ENCODE results near the gene POMZP3. TPM values are rescaled to one million over a fixed set of nuclear protein-coding genes. Genes with fewer than 3 reads are reported as not detected.
"Not testable (repeated sequence)": the region's sequence is repeated elsewhere in the genome, so short reads cannot be mapped to it uniquely, and the experiment has no call there.

POMZP3 gene
- total RNA-seq (10 to 100 TPM in 2 of 10 donors, 1 to 10 TPM in 8; 3.5 to 14.9 (median 6.2) TPM), polyA plus RNA-seq (10 to 100 TPM in 1 of 2 donors, 1 to 10 TPM in 1; 9.9 to 14.5 TPM)
- long read RNA-seq, donor 1, transcript POMZP3-202 (7 exons, 1,490 nt) = major isoform, 6 of 8 reads
- long read RNA-seq, donor 1, partial matches to known transcripts = 1 of 8 reads
- long read RNA-seq, donor 1, other reads (novel, unspliced or antisense) = 0 of 8 reads
- long read RNA-seq, donor 2, transcript POMZP3-202 (7 exons, 1,490 nt) = major isoform, 9 of 13 reads
- long read RNA-seq, donor 2, partial matches to known transcripts = 2 of 13 reads
- long read RNA-seq, donor 2, other reads (novel, unspliced or antisense) = 2 of 13 reads
- long read RNA-seq, donor 3, partial matches to known transcripts = 1 of 8 reads
- long read RNA-seq, donor 3, other reads (novel, unspliced or antisense) = 4 of 8 reads

DNA sequence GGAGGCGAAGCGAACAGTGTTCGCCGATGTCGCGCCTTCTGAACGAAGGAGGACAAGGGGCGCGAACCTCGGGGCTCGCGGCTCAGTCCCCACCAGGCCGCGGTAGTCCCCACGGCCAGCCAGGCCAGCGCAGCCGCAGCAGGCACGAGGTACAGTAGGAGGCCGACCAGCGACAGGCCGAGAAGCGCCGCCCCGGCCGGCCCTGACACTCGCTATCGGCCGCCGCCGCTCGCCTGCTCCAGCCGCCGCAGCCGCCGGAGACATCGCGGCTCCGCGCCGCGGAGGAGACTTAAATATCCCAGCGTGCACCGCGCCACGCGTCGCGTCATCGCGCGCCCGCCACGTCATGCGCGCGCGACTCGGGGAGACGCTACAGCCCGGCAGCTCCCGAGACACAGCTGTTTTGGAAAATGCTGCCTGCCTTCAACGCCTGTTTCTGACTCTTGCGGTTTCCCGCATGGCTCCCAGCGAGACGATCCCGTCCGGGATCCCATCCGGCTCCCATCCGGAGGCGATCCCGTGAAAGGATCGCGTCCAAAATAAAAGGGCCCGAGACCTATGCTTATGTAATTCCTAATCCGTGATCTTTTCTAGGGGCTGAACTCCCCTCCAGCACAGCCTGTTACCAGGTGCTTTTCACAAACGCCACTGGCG, at the start of gene POMZP3:
Gene POMZP3, minus strand, starts transcription at position 291 of the 654 bp plus-strand sequence. CDS start 1,215 bp downstream, outside the sequence.
- H3K36me3 ChIP-seq; H3K9me3 ChIP-seq; H3K4me1 ChIP-seq; intact Hi-C loops (cut with DNase I); H3K27me3 ChIP-seq: not testable (repeated sequence)
- Histone ChIP-seq H3K4me3 (peak within 1 kb of the TSS; percentile 4 to 74 (median 64)), H3K27ac (peak within 1 kb of the TSS; percentile 72 to 94 (median 86))
- 0% methylated on average over 24 to 37 of the region's 78 CpGs for WGBS, 2 donors
- peak; percentile 19 to 29 for DNase-seq
- ATAC-seq = peak; percentile 97 to 99 (median 98)

DNA sequence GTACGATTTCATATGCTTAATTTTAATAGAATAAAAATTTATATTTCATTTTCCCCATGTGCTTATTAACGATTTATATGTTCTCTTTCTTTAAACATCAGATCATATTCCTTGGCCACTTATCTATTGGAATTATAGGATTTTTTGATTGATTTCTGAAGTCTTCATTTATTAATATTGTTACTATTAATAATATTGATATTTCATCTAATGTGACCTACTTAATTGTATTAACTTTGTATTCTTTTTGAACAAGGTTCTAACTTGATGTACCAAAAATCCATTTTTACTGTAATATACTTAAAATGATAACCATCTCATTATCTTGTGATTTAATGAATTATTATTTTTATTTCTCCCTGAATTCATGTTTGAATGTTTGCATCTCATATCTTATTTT, 48.7 kb upstream of the POMZP3 start:
- H3K27me3 ChIP-seq; ATAC-seq; DNase-seq; intact Hi-C loops (cut with DNase I); H3K4me1 ChIP-seq; H3K4me3 ChIP-seq; H3K27ac ChIP-seq; H3K9me3 ChIP-seq; H3K36me3 ChIP-seq: not testable (repeated sequence)
- 69 to 72% methylated on average over 2 of the region's 2 CpGs for WGBS, 2 donors

DNA sequence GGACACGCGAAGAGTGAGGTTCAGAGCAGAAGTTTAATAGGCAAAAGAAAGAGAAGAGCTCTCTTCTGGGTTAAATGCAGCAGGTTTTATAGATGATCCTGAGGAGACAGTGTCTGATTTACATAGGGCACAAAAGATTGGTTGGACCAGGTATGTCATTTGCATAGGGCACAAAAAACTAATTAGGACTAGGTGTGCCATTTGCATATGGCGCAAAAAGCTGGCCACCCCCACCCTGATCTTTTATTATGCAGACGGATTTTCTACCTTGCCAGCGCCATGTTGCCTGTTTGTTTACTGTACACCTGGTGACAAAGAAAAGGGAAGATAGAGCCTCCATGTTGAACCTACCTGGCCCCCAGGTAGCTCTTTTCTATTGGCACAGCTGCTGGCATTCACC, 46.3 kb upstream of the POMZP3 start:
- H3K27ac ChIP-seq; H3K27me3 ChIP-seq; H3K9me3 ChIP-seq; H3K36me3 ChIP-seq; H3K4me1 ChIP-seq; ATAC-seq; intact Hi-C loops (cut with DNase I); H3K4me3 ChIP-seq; DNase-seq: not testable (repeated sequence)
- 80 to 84% methylated on average over 5 of the region's 5 CpGs for WGBS, 2 donors

DNA sequence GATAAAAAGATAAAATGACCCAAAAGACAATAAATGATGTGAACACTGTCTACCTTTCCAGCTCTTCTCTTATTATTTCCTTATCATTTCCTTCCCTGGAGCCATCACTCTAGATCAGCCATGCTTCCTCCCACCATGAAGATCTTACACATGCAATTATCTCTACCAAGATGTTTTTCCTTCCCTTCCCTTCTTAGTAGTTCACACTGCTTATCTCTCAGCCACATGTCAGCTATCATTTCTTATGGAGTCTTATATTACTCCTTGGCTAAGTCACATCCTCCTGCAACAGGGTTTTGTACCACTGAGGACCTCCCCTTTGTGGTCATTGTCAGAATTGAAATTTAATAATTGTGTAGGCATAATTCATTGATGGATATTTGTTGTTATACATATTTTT, 32.1 kb upstream of the POMZP3 start:
- DNase-seq; H3K9me3 ChIP-seq; intact Hi-C loops (cut with DNase I); ATAC-seq; H3K36me3 ChIP-seq; H3K27me3 ChIP-seq; H3K4me3 ChIP-seq; H3K4me1 ChIP-seq; H3K27ac ChIP-seq: not testable (repeated sequence)

DNA sequence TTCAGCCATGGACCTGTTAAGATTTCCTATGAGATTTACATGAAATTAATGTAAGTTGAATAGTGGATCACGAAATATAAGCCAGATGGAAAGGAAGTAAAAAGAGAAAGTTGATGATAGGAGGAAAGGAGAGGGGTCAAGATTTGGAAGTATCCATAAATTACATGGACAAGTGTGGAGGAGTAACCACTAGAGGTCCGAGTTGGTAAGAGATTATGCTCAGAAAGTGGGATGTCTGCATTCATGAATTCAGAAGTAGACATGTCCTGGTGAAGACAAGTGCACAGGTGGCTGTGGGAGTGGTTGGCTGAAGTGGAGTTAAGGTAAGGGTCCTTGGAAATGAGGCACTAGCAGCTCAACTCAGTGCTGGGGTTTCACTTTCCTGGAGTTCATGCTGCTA, 29.3 kb upstream of the POMZP3 start:
- H3K4me3 ChIP-seq; H3K9me3 ChIP-seq; H3K36me3 ChIP-seq; H3K27ac ChIP-seq; ATAC-seq; DNase-seq; H3K4me1 ChIP-seq; intact Hi-C loops (cut with DNase I); H3K27me3 ChIP-seq: not testable (repeated sequence)
- 53 to 65% methylated on average over 2 of the region's 2 CpGs for WGBS, 2 donors

DNA sequence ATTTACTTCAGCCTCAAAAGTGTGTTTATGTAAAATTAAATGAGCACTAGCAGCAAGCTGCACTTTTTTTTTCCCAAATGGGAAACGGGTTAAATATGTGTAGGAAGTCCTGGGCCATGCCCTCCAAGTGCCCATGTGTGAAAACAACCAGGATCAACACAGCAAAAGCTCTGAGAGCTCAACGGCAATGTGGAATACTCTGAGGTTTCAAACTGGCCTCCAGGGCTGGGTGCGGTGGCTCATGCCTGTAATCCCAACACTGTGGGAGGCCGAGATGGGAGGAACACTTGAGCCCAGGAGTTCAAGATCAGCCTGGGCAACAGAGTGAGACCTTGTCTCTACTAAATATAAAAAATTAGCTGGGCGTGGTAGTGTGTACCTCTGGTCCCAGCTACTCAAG, 15.5 kb upstream of the POMZP3 start:
- H3K4me1 ChIP-seq; H3K27ac ChIP-seq; H3K9me3 ChIP-seq; H3K36me3 ChIP-seq; H3K27me3 ChIP-seq; intact Hi-C loops (cut with DNase I); H3K4me3 ChIP-seq; DNase-seq; ATAC-seq: not testable (repeated sequence)
- 100% methylated on average over 1 of the region's 5 CpGs; no CpG with 5 or more reads in 1 of the 2 donors for WGBS, 2 donors

DNA sequence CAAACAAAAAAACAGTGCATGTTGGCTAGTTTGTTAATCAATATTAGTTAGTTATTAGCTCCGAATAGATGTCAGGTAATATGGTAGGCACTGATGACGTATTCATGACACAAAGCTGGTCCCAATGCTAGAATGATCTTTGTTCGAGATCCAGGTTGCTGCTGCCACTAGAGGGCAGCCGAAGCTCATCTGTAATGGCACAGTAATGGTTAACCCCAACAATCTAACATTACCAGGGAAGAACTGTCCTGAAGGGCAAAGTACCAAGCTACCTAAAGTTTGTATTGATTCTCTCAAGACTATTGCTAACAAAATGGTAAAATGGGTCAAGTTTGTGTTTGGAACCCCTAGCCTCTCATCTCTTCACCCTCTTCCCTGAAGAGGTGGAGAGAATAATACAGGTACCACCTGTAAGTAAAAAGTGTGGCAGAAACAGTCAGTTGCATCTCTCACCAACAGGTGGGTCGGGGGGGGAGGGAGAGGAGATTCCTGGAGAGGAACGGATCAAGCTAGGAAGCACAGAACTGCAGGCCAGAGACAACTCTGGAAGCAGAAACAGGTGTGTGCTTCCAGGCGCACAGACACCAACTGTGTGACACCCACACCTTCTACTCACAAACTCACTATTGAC, 10.1 kb upstream of the POMZP3 start:
- H3K9me3 ChIP-seq; H3K36me3 ChIP-seq; H3K27me3 ChIP-seq; intact Hi-C loops (cut with DNase I); DNase-seq; H3K27ac ChIP-seq; H3K4me1 ChIP-seq; H3K4me3 ChIP-seq: not testable (repeated sequence)
- peak; percentile 66 to 87 (median 78) for ATAC-seq
- TF ChIP-seq, protein P1, sequence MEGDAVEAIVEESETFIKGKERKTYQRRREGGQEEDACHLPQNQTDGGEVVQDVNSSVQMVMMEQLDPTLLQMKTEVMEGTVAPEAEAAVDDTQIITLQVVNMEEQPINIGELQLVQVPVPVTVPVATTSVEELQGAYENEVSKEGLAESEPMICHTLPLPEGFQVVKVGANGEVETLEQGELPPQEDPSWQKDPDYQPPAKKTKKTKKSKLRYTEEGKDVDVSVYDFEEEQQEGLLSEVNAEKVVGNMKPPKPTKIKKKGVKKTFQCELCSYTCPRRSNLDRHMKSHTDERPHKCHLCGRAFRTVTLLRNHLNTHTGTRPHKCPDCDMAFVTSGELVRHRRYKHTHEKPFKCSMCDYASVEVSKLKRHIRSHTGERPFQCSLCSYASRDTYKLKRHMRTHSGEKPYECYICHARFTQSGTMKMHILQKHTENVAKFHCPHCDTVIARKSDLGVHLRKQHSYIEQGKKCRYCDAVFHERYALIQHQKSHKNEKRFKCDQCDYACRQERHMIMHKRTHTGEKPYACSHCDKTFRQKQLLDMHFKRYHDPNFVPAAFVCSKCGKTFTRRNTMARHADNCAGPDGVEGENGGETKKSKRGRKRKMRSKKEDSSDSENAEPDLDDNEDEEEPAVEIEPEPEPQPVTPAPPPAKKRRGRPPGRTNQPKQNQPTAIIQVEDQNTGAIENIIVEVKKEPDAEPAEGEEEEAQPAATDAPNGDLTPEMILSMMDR (IDR thresholded peaks at IDR 0.05) = peak in 8 of 9 donors; percentile 16 to 57 (median 48)
- whole genome bisulfite sequencing, 2 donors = 30 to 31% methylated on average over 6 of the region's 7 CpGs

DNA sequence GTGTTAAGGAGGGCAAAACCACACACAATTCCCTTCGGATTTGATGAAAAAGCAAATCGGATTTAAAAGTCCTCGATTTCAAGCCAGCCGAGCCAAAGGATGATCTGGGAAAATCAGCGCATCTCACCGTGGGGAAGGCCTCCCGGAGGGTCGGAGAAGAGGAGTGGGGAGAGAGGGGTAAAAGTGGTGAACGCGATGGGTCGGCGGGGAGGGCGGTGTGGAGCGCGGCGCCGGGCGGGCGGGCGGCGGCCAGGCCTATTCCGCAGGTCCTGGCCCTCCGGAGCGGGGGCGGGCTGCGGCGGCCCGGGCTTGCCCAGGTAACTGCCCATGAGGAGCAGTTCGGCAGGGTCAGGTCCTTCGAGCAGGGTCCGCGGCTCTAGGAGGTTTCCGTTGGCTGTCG, 498 bp downstream of the POMZP3 start:
- H3K9me3 ChIP-seq; intact Hi-C loops (cut with DNase I); DNase-seq; H3K27me3 ChIP-seq; H3K4me1 ChIP-seq; H3K36me3 ChIP-seq: not testable (repeated sequence)
- Histone ChIP-seq H3K4me3 (peak overlapping the region in 9 of 10 donors; percentile 42 to 74 (median 58)), H3K27ac (peak overlapping the region in 8 of 10 donors; percentile 25 to 94 (median 80))
- peak; percentile 50 to 70 (median 59) for ATAC-seq
- WGBS, 2 donors = 1% methylated on average over 15 to 23 of the region's 34 CpGs

DNA sequence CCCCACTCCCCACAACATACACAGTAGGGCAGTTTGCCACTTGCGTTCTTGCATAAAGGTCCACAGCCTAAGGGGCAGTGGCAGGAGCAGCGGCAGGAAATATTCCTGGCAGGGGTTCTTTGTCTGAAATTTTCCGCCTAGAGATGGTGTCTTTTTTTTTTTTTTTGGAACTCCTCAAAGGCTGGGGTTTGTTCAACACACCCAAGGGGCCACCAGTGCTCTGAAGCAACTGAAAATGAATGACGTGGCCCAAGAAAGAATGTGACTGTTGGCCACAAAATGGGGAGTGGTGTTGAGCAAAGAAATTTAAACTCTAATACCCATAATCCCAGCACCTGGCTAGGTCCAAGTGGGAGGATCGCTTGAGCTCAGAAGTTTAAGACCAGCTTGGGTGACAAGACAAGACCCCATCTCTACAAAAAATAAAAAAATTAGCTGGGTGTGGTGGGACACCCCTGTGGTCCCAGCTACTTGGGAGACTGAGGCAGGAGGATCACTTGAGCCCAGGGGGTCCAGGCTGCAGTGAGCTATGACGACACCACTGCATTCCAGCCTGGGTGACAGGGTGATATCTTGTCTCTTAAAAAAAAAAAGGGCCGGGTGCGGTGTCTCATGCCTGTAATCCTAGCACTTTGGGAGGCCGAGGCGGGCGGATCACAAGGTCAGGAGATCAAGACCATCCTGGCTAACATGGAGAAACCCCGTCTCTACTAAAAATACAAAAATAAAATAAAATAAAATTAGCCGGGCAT, 7.5 kb downstream of the POMZP3 start:
- H3K27ac ChIP-seq; intact Hi-C loops (cut with DNase I); DNase-seq; H3K9me3 ChIP-seq; H3K27me3 ChIP-seq; H3K4me3 ChIP-seq; H3K4me1 ChIP-seq: not testable (repeated sequence)
- H3K36me3 ChIP-seq = peaks cover 0 to 24% (median 0%) of the 10 kb centered on the region in 9 donors
- WGBS, 2 donors = 64 to 88% methylated on average over 4 to 6 of the region's 13 CpGs
- peak in 7 of 8 donors; percentile 19 to 70 (median 54) for ATAC-seq
